ENCODE measurements around the gene XRCC6.
"Not testable (repeated sequence)": the region's sequence is repeated elsewhere in the genome, so short reads cannot be mapped to it uniquely, and the experiment has no call there.

Gene XRCC6

DNA sequence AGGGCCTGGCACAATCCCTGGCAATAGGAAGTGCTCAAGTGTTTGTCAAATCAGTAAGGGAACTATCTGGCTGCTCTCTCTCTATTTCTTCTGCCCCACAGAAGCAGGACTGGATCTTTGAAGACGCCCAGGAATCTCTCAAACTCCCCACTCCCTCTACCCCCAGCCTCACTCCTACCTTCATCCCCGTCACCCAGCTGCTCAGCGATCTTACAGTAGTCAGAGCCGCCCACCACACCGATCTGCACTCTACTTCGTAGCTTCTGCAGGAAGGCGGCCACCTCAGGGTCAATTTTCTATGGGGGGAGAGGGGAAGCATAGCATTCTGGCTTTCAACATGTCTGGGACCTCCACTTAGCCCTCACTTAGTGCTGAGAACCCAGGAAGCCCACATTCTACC is 35.2 kb upstream of the XRCC6 start:
- DNase-seq (ENCODE audit: low spot score), result no peak
- in situ Hi-C loops (cut with MboI; ENCODE audit: low pct_unique_long_range_greater_than_20kb, low sequenced_read_pairs, unreplicated experiment), result no loop called here
- TF ChIP-seq, protein P1, sequence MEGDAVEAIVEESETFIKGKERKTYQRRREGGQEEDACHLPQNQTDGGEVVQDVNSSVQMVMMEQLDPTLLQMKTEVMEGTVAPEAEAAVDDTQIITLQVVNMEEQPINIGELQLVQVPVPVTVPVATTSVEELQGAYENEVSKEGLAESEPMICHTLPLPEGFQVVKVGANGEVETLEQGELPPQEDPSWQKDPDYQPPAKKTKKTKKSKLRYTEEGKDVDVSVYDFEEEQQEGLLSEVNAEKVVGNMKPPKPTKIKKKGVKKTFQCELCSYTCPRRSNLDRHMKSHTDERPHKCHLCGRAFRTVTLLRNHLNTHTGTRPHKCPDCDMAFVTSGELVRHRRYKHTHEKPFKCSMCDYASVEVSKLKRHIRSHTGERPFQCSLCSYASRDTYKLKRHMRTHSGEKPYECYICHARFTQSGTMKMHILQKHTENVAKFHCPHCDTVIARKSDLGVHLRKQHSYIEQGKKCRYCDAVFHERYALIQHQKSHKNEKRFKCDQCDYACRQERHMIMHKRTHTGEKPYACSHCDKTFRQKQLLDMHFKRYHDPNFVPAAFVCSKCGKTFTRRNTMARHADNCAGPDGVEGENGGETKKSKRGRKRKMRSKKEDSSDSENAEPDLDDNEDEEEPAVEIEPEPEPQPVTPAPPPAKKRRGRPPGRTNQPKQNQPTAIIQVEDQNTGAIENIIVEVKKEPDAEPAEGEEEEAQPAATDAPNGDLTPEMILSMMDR (IDR thresholded peaks at IDR 0.05; ENCODE audit: extremely low read depth, insufficient read depth, missing control alignments), result no peak

- DNase-seq (ENCODE audit: low spot score), result no peak
- TF ChIP-seq, protein P1 (IDR thresholded peaks at IDR 0.05; ENCODE audit: extremely low read depth, insufficient read depth, missing control alignments), result no peak
- in situ Hi-C loops (cut with MboI; ENCODE audit: low pct_unique_long_range_greater_than_20kb, low sequenced_read_pairs, unreplicated experiment), result no loop called here
Observed at GRCh38 chr22:41587347-41587723, 33.8 kb upstream of the XRCC6 start.

- DNase-seq (ENCODE audit: low spot score), result peak; percentile 100
- TF ChIP-seq, protein P1 (IDR thresholded peaks at IDR 0.05; ENCODE audit: extremely low read depth, insufficient read depth, missing control alignments), result no peak
- in situ Hi-C loops (cut with MboI; ENCODE audit: low pct_unique_long_range_greater_than_20kb, low sequenced_read_pairs, unreplicated experiment), result no loop called here
Observed at GRCh38 chr22:41589391-41590241, 31.5 kb upstream of the XRCC6 start, which contains the start of gene PMM1. Gene PMM1, minus strand, starts transcription at chr22:41589840. Its CDS starts 35 bp downstream, at chr22:41589805.

DNA sequence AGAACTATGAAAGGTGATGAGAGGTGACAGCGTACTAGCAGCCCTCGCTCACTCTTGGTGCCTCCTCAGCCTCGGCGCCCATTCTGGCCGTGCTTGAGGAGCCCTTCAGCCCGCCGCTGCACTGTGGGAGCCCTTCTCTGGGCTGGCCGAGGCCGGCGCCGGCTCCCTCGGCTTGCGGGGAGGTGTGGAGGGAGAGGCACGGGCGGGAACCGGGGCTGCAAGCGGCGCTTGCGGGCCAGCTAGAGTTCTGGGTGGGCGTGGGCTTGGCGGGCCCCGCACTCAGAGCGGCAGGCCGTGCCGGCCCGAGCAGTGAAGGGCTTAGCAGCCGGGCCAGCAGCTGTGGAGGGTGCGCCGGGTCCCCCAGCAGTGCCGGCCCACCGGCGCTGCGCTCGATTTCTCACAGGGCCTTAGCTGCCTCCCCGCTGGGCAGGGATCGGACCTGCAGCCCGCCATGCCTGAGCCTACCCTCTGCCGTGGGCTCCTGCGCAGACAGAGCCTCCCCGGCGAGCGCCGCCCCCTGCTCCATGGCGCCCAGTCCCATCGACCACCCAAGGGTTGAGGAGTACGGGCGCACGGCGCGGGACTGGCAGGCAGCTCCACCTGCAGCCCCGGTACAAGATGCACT is 27.6 kb upstream of the XRCC6 start:
- DNase-seq (ENCODE audit: low spot score); in situ Hi-C loops (cut with MboI; ENCODE audit: low pct_unique_long_range_greater_than_20kb, low sequenced_read_pairs, unreplicated experiment): not testable (repeated sequence)

DNA sequence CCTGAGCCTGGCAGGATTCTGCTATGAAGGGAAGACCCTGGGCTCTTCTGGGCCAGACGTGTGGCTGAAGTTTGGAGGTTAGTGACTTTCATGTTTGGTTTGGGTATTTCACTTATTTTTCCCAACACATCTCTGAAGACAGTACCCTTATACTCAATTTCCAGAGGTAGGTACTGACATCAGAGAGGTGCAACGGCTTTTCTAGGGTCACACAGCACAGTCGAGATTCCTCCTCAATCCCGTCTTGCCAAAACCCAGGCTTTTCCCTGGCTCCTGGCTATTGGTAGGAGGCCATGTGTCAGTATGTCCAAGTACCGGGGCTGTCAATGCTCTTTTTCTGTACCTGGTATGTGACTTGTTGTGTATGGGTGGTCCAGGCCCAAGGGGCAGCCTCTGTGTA is 25.4 kb upstream of the XRCC6 start:
- TF ChIP-seq, protein P1 (IDR thresholded peaks at IDR 0.05; ENCODE audit: extremely low read depth, insufficient read depth, missing control alignments), result no peak
- DNase-seq (ENCODE audit: low spot score), result no peak
- in situ Hi-C loops (cut with MboI; ENCODE audit: low pct_unique_long_range_greater_than_20kb, low sequenced_read_pairs, unreplicated experiment), result no loop called here

GRCh38 chr22:41596776-41597634 is 24.1 kb upstream of the XRCC6 start:
- TF ChIP-seq, protein P1 (IDR thresholded peaks at IDR 0.05; ENCODE audit: extremely low read depth, insufficient read depth, missing control alignments), result peak; percentile 77
- in situ Hi-C loops (cut with MboI; ENCODE audit: low pct_unique_long_range_greater_than_20kb, low sequenced_read_pairs, unreplicated experiment), result no loop called here
- DNase-seq (ENCODE audit: low spot score), result no peak

Measured in GM13977 (cell line).